ENCODE data around the gene TUBB4B. TPM values are rescaled to one million over a fixed set of nuclear protein-coding genes. Genes with fewer than 3 reads are reported as not detected.
A peak's percentile ranks its signal among the peaks of the same experiment; 100 is the strongest.

The TUBB4B gene
- total and polyA plus RNA-seq, 2 experiments from 2014 or later, result 309 to 446 TPM

DNA sequence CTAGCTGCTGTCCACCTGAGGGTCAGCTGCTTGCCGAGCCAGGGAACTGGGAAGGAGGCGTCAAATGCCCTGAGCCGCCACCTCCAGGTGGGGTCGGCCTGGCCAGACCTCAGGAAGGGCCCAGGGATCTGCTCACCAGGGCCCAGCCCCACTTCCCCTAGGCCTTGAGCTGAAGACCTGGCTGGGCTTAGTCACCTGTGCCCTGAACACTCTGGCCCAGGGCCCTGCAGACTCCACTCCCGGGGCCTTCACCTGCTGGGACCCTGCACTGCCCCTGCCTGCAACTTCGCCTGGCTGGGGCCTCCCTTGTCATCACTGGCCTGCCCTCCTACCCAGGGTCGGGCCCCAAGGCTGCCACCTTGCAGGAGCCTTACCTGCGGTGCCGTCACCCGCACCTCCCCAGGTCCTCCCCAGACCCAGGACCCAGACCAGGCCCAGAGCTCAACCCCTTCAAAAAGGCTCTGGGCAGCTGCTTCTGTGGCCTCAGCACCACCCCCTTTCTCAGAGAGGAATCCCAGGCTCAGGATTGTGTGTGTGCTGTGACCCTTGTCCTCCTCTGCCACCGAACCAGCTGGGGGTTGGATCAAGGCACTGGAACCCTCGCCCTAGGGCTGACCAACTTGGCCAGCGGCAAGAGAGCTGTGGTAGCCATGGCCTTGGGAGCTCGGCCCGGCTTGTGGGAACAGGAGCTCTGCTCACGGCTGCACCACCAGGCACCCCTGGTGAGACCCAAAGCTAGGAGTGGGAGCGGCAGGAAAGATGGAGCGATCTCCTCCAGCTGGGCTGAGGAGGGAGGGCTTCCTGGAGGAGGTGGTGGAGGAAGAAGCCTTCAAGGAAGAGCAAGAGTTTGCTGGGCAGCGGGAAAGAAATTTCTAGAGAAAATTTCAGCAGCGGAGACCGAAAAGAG lies 12.9 kb downstream of the TUBB4B start:
- Histone ChIP-seq H2AFZ (peak overlapping the region; percentile 71), H3K79me2 (peaks cover 20% of the 10 kb centered on the region), H3K4me3 (peak overlapping the region; percentile 43), H3K27ac (peak overlapping the region; percentile 36), H3K9me3 (ENCODE audit: low read depth) (no peaks in the 10 kb centered on the region), H3K36me3 (replicated peaks; ENCODE audit: insufficient read depth, low read depth) (no peaks in the 10 kb centered on the region), H3K27me3 (no peaks in the 10 kb centered on the region), H4K20me1 (ENCODE audit: insufficient read depth, poor library complexity, severe bottlenecking) (peaks cover 7% of the 10 kb centered on the region), H3K9me2 (replicated peaks; ENCODE audit: insufficient read depth) (no peaks in the 10 kb centered on the region), H3K4me1 (ENCODE audit: insufficient read depth) (peaks cover 15% of the 10 kb centered on the region), H3K4me2 (peak overlapping the region; percentile 98)
- WGBS (ENCODE audit: low lambda C conversion rate, missing lambda C conversion rate), result 52% methylated on average over 18 of the region's 21 CpGs
- TF ChIP-seq, protein P1, sequence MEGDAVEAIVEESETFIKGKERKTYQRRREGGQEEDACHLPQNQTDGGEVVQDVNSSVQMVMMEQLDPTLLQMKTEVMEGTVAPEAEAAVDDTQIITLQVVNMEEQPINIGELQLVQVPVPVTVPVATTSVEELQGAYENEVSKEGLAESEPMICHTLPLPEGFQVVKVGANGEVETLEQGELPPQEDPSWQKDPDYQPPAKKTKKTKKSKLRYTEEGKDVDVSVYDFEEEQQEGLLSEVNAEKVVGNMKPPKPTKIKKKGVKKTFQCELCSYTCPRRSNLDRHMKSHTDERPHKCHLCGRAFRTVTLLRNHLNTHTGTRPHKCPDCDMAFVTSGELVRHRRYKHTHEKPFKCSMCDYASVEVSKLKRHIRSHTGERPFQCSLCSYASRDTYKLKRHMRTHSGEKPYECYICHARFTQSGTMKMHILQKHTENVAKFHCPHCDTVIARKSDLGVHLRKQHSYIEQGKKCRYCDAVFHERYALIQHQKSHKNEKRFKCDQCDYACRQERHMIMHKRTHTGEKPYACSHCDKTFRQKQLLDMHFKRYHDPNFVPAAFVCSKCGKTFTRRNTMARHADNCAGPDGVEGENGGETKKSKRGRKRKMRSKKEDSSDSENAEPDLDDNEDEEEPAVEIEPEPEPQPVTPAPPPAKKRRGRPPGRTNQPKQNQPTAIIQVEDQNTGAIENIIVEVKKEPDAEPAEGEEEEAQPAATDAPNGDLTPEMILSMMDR (IDR thresholded peaks at IDR 0.05; ENCODE audit: poor library complexity), result no peak
- no peak for TF ChIP-seq EZH2 (IDR thresholded peaks at IDR 0.05; ENCODE audit: borderline replicate concordance)
- no peak for TF ChIP-seq EZH2phosphoT487 (IDR thresholded peaks at IDR 0.05; ENCODE audit: low read depth, severe bottlenecking, unreplicated experiment)
- DNase-seq (ENCODE audit: low spot score), result no peak

- peaks cover 15% of the 10 kb centered on the region for H3K4me1 ChIP-seq (ENCODE audit: insufficient read depth)
- peak within 1 kb of the TSS; percentile 52 for H3K27ac ChIP-seq
- H3K4me2 ChIP-seq, result peak within 1 kb of the TSS; percentile 98
- H2AFZ ChIP-seq, result peak within 1 kb of the TSS; percentile 78
- peaks cover 7% of the 10 kb centered on the region for H4K20me1 ChIP-seq (ENCODE audit: insufficient read depth, poor library complexity, severe bottlenecking)
- H3K36me3 ChIP-seq (replicated peaks; ENCODE audit: insufficient read depth, low read depth), result no peaks in the 10 kb centered on the region
- no peaks in the 10 kb centered on the region for H3K9me3 ChIP-seq (ENCODE audit: low read depth)
- peak within 1 kb of the TSS; percentile 80 for H3K4me3 ChIP-seq
- WGBS (ENCODE audit: low lambda C conversion rate, missing lambda C conversion rate), result 0% methylated on average over 18 of the region's 105 CpGs
- TF ChIP-seq EZH2phosphoT487 (IDR thresholded peaks at IDR 0.05; ENCODE audit: low read depth, severe bottlenecking, unreplicated experiment) (no peak), EZH2 (IDR thresholded peaks at IDR 0.05; ENCODE audit: borderline replicate concordance) (no peak)
- TF ChIP-seq, protein P1 (IDR thresholded peaks at IDR 0.05; ENCODE audit: poor library complexity), result no peak
- DNase-seq (ENCODE audit: low spot score), result peak; percentile 95
- H3K27me3 ChIP-seq, result no peaks in the 10 kb centered on the region
- H3K79me2 ChIP-seq, result peaks cover 20% of the 10 kb centered on the region
- no peaks in the 10 kb centered on the region for H3K9me2 ChIP-seq (replicated peaks; ENCODE audit: insufficient read depth)
Measured at GRCh38 chr9:137254624-137255447, 13.7 kb downstream of the TUBB4B start, which contains the start of gene NELFB. TSS of gene NELFB (plus strand) at chr9:137255327.

DNA sequence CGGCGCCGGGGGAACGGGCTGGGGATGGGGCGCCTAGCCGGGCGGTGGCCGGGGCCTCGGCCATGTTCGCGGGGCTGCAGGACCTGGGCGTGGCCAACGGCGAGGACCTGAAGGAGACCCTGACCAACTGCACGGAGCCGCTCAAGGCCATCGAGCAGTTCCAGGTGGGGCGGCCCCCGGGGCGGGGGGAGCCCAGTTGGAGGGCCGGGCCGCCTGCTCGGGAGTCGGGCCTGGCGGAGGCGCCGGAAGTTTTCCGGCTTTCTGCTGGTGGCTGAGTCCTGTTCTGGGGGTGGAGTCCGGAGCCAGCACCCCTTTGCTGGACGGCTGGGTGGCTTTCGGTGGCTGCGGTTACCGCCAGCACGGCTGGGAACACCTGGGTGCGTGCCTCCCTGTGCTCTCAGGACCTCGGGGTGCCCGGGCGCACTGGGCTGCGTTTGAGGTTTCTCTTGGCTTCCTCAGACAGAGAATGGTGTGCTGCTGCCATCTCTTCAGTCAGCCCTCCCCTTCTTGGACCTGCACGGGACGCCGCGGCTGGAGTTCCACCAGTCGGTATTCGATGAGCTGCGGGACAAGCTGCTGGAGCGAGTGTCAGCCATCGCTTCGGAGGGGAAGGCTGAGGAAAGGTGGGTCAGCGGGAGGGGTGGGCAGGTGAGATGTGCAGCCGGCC lies 14.5 kb downstream of the TUBB4B start:
- Histone ChIP-seq H3K27me3 (no peaks in the 10 kb centered on the region), H2AFZ (peak overlapping the region; percentile 78), H4K20me1 (ENCODE audit: insufficient read depth, poor library complexity, severe bottlenecking) (peaks cover 7% of the 10 kb centered on the region), H3K36me3 (replicated peaks; ENCODE audit: insufficient read depth, low read depth) (no peaks in the 10 kb centered on the region), H3K4me3 (peak overlapping the region; percentile 80), H3K4me2 (peak overlapping the region; percentile 98), H3K4me1 (ENCODE audit: insufficient read depth) (peaks cover 15% of the 10 kb centered on the region), H3K27ac (peak overlapping the region; percentile 52), H3K9me3 (ENCODE audit: low read depth) (no peaks in the 10 kb centered on the region), H3K9me2 (replicated peaks; ENCODE audit: insufficient read depth) (no peaks in the 10 kb centered on the region), H3K79me2 (peaks cover 20% of the 10 kb centered on the region)
- TF ChIP-seq, protein P1 (IDR thresholded peaks at IDR 0.05; ENCODE audit: poor library complexity), result no peak
- no peak for TF ChIP-seq EZH2 (IDR thresholded peaks at IDR 0.05; ENCODE audit: borderline replicate concordance)
- no peak for TF ChIP-seq EZH2phosphoT487 (IDR thresholded peaks at IDR 0.05; ENCODE audit: low read depth, severe bottlenecking, unreplicated experiment)
- WGBS (ENCODE audit: low lambda C conversion rate, missing lambda C conversion rate), result 7% methylated on average over 23 of the region's 51 CpGs
- peak; percentile 77 for DNase-seq (ENCODE audit: low spot score)

Measured in hepatocyte (in vitro differentiated cells).